ENCODE measurements around the gene SCN8A.

SCN8A gene

GRCh38 chr12:51819736-51820525 is 228.9 kb downstream of the SCN8A start:
- no peak for DNase-seq
- Histone ChIP-seq H3K27ac (ENCODE audit: insufficient read depth in 1 of 2, low read depth in 1 of 2, low read length in 2 of 2, poor library complexity in 1 of 2, severe bottlenecking in 2 of 2) (no peak overlapping the region), H3K4me3 (ENCODE audit: control insufficient read depth in 1 of 7, extremely low read depth in 1 of 7, insufficient read depth in 4 of 7, low read depth in 2 of 7, low read length in 6 of 7) (peak overlapping the region; percentile 58 to 83 (median 75)), H3K36me3 (ENCODE audit: control insufficient read depth in 4 of 4, insufficient read depth in 4 of 4, low read length in 3 of 4) (no peaks in the 10 kb centered on the region), H3K4me1 (ENCODE audit: control extremely low read depth in 1 of 4, control insufficient read depth in 4 of 4, insufficient read depth in 4 of 4, low read length in 3 of 4) (peaks cover 0 to 23% (median 20%) of the 10 kb centered on the region in 4 experiments), H3K27me3 (replicated peaks in 2 of 5; ENCODE audit: control insufficient read depth in 4 of 5, insufficient read depth in 5 of 5, low read length in 4 of 5) (peaks cover 0 to 10% (median 6%) of the 10 kb centered on the region in 5 experiments), H3K9me3 (ENCODE audit: control extremely low read depth in 1 of 5, control insufficient read depth in 4 of 5, insufficient read depth in 2 of 5, low read depth in 1 of 5, low read length in 4 of 5) (no peaks in the 10 kb centered on the region)
- POLR2A ChIA-PET = interaction anchor here (0.8 to 1.4 kb wide), 5 partner anchors 10 to 55 kb away, joined by 3 to 5 read pairs (median 4); no protein-coding TSS in a partner anchor
- CTCF ChIA-PET = interaction anchor here (0.7 to 5.0 kb wide), 31 partner anchors 9 to 399 kb away, joined by 3 to 46 read pairs (median 4); partner anchors contain the start of gene SLC4A8
- WGBS (ENCODE audit: insufficient coverage) = 27% methylated on average over 32 of the region's 32 CpGs

- ChIA-PET POLR2A (interaction anchor here (0.6 to 1.4 kb wide), 7 partner anchors 9 to 224 kb away, joined by 3 to 5 read pairs (median 3); no protein-coding TSS in a partner anchor), CTCF (interaction anchor here (0.8 to 5.0 kb wide), 27 partner anchors 8 to 399 kb away, joined by 3 to 46 read pairs (median 4); partner anchors contain the start of gene SLC4A8)
- Histone ChIP-seq H3K27ac (ENCODE audit: insufficient read depth in 1 of 2, low read depth in 1 of 2, low read length in 2 of 2, poor library complexity in 1 of 2, severe bottlenecking in 2 of 2) (peak overlapping the region in 1 of 2 experiments; percentile 54), H3K27me3 (replicated peaks in 2 of 5; ENCODE audit: control insufficient read depth in 4 of 5, insufficient read depth in 5 of 5, low read length in 4 of 5) (peaks cover 0 to 3% (median 0%) of the 10 kb centered on the region in 5 experiments), H3K9me3 (ENCODE audit: control extremely low read depth in 1 of 5, control insufficient read depth in 4 of 5, insufficient read depth in 2 of 5, low read depth in 1 of 5, low read length in 4 of 5) (no peaks in the 10 kb centered on the region), H3K4me1 (ENCODE audit: control extremely low read depth in 1 of 4, control insufficient read depth in 4 of 4, insufficient read depth in 4 of 4, low read length in 3 of 4) (peaks cover 0 to 23% (median 19%) of the 10 kb centered on the region in 4 experiments), H3K4me3 (ENCODE audit: control insufficient read depth in 1 of 7, extremely low read depth in 1 of 7, insufficient read depth in 4 of 7, low read depth in 2 of 7, low read length in 6 of 7) (peak overlapping the region; percentile 58 to 83 (median 75)), H3K36me3 (ENCODE audit: control insufficient read depth in 4 of 4, insufficient read depth in 4 of 4, low read length in 3 of 4) (no peaks in the 10 kb centered on the region)
- 1% methylated on average over 80 of the region's 113 CpGs for WGBS (ENCODE audit: insufficient coverage)
- DNase-seq = peak; percentile 81 to 91 (median 89)
Measured at GRCh38 chr12:51820526-51821439, 229.8 kb downstream of the SCN8A start.

GRCh38 chr12:51821440-51822260 is 230.6 kb downstream of the SCN8A start:
- ChIA-PET CTCF (interaction anchor here (0.8 to 5.0 kb wide), 16 partner anchors 10 to 400 kb away, joined by 3 to 46 read pairs (median 5); no protein-coding TSS in a partner anchor), POLR2A (interaction anchor here (0.6 to 1.0 kb wide), 3 partner anchors 11 to 225 kb away, joined by 3 read pairs; no protein-coding TSS in a partner anchor)
- Histone ChIP-seq H3K9me3 (ENCODE audit: control extremely low read depth in 1 of 5, control insufficient read depth in 4 of 5, insufficient read depth in 2 of 5, low read depth in 1 of 5, low read length in 4 of 5) (no peaks in the 10 kb centered on the region), H3K4me1 (ENCODE audit: control extremely low read depth in 1 of 4, control insufficient read depth in 4 of 4, insufficient read depth in 4 of 4, low read length in 3 of 4) (peaks cover 0 to 26% (median 25%) of the 10 kb centered on the region in 4 experiments), H3K27ac (ENCODE audit: insufficient read depth in 1 of 2, low read depth in 1 of 2, low read length in 2 of 2, poor library complexity in 1 of 2, severe bottlenecking in 2 of 2) (peak overlapping the region in 1 of 2 experiments; percentile 54), H3K4me3 (ENCODE audit: control insufficient read depth in 1 of 7, extremely low read depth in 1 of 7, insufficient read depth in 4 of 7, low read depth in 2 of 7, low read length in 6 of 7) (peak overlapping the region; percentile 58 to 83 (median 75)), H3K36me3 (ENCODE audit: control insufficient read depth in 4 of 4, insufficient read depth in 4 of 4, low read length in 3 of 4) (no peaks in the 10 kb centered on the region), H3K27me3 (replicated peaks in 2 of 5; ENCODE audit: control insufficient read depth in 4 of 5, insufficient read depth in 5 of 5, low read length in 4 of 5) (no peaks in the 10 kb centered on the region)
- DNase-seq = peak in 1 of 3 donors; percentile 48
- WGBS (ENCODE audit: insufficient coverage) = 22% methylated on average over 72 of the region's 101 CpGs

- CTCF ChIA-PET = interaction anchor here (1.2 kb wide), 1 partner anchor 10 kb away, joined by 3 read pairs; no protein-coding TSS in a partner anchor
- H3K27ac ChIP-seq (ENCODE audit: insufficient read depth in 1 of 2, low read depth in 1 of 2, low read length in 2 of 2, poor library complexity in 1 of 2, severe bottlenecking in 2 of 2) = no peak overlapping the region
- H3K4me3 ChIP-seq (ENCODE audit: control insufficient read depth in 1 of 7, extremely low read depth in 1 of 7, insufficient read depth in 4 of 7, low read depth in 2 of 7, low read length in 6 of 7) = peak overlapping the region in 5 of 7 experiments; percentile 26 to 83 (median 75)
- WGBS (ENCODE audit: insufficient coverage) = 97% methylated on average over 12 of the region's 16 CpGs
- H3K4me1 ChIP-seq (ENCODE audit: control extremely low read depth in 1 of 4, control insufficient read depth in 4 of 4, insufficient read depth in 4 of 4, low read length in 3 of 4) = peaks cover 0 to 32% (median 31%) of the 10 kb centered on the region in 4 experiments
- POLR2A ChIA-PET = no interaction called here
- no peak for DNase-seq
- no peaks in the 10 kb centered on the region for H3K36me3 ChIP-seq (ENCODE audit: control insufficient read depth in 4 of 4, insufficient read depth in 4 of 4, low read length in 3 of 4)
- no peaks in the 10 kb centered on the region for H3K9me3 ChIP-seq (ENCODE audit: control extremely low read depth in 1 of 5, control insufficient read depth in 4 of 5, insufficient read depth in 2 of 5, low read depth in 1 of 5, low read length in 4 of 5)
- H3K27me3 ChIP-seq (replicated peaks in 2 of 5; ENCODE audit: control insufficient read depth in 4 of 5, insufficient read depth in 5 of 5, low read length in 4 of 5) = no peaks in the 10 kb centered on the region
Measured at GRCh38 chr12:51822261-51822616, 231.2 kb downstream of the SCN8A start.

- Histone ChIP-seq H3K27me3 (replicated peaks in 2 of 5; ENCODE audit: control insufficient read depth in 4 of 5, insufficient read depth in 5 of 5, low read length in 4 of 5) (no peaks in the 10 kb centered on the region), H3K36me3 (ENCODE audit: control insufficient read depth in 4 of 4, insufficient read depth in 4 of 4, low read length in 3 of 4) (no peaks in the 10 kb centered on the region), H3K9me3 (ENCODE audit: control extremely low read depth in 1 of 5, control insufficient read depth in 4 of 5, insufficient read depth in 2 of 5, low read depth in 1 of 5, low read length in 4 of 5) (no peaks in the 10 kb centered on the region), H3K27ac (ENCODE audit: insufficient read depth in 1 of 2, low read depth in 1 of 2, low read length in 2 of 2, poor library complexity in 1 of 2, severe bottlenecking in 2 of 2) (no peak overlapping the region), H3K4me1 (ENCODE audit: control extremely low read depth in 1 of 4, control insufficient read depth in 4 of 4, insufficient read depth in 4 of 4, low read length in 3 of 4) (peaks cover 4 to 39% (median 38%) of the 10 kb centered on the region in 4 experiments), H3K4me3 (ENCODE audit: control insufficient read depth in 1 of 7, extremely low read depth in 1 of 7, insufficient read depth in 4 of 7, low read depth in 2 of 7, low read length in 6 of 7) (no peak overlapping the region)
- CTCF ChIA-PET = interaction anchor here (0.6 to 2.8 kb wide), 11 partner anchors 9 to 519 kb away, joined by 3 to 23 read pairs (median 5); no protein-coding TSS in a partner anchor
- no peak for DNase-seq
- POLR2A ChIA-PET = no interaction called here
- 75% methylated on average over 2 of the region's 4 CpGs for WGBS (ENCODE audit: insufficient coverage)
Measured at GRCh38 chr12:51822956-51823355, 231.9 kb downstream of the SCN8A start.

Measured in common myeloid progenitor, CD34-positive (primary cell).